NCI-H510A (cell line): Measurements from ENCODE around the gene MAN1A1.

Source experiments
- DNase-seq: peaks from one replicate; lab custom pipeline; 2025; lab: John Stamatoyannopoulos, UW

Gene MAN1A1

DNA sequence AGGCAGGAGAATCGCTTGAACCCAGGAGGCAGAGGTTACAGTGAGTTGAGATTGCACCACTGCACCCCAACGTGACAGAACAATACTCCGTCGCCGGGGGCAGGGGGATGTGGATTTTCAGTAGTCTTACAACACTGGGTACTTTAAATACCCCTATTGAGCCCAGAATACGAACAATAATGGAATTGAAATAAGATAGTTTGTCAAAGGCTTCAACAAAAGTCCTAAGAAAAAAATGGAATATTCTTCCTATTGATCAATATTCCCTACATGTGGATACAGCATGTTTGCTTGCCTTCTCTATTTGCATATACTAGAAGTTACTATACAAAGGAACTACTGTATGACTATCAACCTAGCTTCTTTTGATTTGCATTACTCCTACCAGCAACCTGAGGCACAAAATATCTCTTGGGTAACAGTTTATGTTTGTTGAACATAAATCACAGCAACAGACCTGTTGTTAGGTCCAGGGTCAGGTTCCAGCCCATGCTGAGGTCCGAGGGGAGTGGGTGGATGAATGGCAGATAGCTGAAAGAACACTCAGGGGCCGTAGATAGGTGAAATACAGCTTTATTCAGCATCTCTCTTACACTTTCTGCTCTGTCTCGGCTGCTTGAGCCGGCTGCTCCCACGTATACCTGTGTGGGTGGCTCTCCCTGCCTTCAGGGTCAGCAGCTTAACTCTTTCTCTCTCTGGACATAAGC is 23.8 kb downstream of the MAN1A1 start:
- no peak for DNase-seq

DNA sequence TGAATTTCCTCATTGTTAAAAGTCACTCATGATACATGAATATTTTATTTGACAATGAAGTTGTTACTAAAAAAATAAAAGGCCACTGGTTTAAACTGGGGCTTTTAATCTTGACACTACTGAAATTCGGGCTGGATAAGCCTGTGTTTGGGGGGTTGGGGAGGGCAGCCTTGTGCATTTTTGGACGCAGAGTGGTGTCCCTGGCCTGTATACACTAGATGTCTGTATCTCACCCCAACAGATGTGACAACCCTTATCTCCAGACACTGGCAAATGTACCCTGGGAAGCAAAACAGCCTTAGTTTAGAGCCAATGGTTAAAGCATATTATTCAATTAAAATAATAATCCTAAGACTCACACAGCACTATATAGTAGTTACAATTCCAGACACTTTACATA is 24.8 kb downstream of the MAN1A1 start:
- no peak for DNase-seq

DNA sequence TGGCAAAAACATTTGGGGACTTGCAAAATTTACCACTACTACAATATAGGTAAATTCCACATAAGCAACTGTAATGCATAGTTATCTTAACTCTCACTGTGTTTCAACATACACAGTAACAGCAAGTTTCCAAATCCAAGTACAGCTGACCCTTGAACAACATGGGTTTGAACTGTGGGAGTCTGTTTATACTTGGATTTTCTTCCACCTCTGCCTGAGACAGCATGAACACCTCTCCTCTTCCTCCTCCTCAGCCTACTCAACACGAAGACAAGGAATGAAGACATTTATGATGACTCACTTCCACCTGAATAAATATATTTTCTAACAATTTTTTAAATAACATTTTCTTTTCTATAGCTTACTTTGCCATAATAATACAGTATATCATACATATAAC is 25.6 kb downstream of the MAN1A1 start:
- no peak for DNase-seq

DNA sequence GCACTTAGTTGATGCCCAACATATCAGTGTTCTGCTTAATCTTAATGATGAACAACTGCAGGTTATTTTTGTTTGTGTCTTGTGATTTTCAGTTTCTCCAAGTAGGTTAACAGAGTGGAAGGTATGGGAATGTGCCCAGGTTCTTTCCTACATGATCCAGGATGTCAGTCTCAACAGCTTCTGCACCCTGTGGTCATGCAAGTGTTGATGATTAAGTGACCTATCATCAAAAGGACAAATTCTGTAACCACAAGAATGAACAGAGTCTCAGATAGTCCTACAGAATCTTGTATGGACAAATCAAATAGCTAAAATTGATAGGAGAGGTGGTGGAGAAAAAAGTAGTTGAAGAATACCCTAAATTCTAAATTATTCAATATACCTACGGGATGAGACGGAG is 26.1 kb downstream of the MAN1A1 start:
- DNase-seq: no peak

DNA sequence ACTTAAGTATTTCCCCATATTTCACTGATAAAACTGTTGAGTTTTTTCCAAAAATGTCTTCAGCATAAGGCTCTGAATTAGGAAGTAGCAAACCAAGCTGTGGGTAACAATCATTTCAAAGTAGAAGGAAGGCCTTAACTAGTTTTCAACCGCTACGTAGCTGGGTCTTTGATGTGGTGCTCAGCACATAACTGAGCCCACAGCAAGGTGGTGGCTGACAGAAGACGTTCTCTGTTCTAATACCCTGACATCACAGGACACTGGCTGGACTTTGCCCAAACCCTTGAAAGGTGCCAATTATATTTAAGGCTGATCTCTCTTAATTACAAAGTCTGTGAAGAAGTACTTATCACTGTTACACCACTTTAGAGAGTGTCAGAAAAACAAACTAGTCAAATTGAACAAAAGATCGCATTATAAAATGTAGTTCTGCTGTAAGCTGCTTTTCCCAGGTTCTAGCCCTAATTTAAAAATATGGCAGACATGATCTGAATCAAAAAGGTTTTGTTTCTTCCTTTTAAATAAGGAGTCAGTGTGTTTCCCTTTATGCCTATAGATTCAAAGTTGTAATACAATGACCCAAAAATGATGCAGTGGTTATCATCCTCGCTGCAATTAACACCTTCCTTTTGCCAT is 26.7 kb downstream of the MAN1A1 start:
- no peak for DNase-seq

DNA sequence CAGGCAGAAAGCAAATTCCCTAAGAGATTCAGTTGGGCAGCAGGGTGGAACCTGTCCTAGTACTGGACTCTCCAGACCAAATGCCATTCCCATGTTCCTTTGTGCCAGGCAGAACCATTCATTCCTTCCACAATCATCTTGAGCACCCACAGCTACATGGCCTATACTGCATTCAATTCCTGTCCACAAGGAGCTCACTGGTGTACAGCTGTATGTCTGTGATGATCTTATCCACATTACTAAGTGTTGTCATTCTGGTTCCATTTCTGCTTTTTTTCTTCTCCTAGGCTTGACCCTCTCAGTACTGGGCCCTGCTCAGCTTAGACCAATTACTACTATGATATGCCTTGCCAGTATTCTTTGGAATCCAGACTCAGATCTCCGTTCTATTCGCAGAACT is 27.5 kb downstream of the MAN1A1 start:
- no peak for DNase-seq

DNA sequence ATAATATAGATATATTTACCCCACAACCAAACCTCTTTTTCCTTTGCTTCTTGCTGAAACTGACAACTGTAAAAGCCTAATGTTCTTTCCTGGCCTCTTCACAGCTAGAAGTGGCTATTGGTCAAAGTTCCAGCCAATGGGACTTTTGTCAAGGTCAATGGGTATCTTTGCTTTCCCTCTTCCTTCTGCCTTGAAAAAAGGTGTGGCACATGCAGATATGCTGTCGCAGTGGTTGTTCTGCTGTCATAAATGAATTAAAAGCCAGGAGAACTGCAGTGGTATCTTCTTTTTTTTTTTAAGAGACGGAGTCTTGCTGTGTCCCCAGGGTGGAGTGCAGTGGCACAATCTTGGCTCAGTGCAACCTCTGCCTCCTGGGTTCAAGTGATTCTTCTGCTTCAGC is 29.9 kb downstream of the MAN1A1 start:
- no peak for DNase-seq

DNA sequence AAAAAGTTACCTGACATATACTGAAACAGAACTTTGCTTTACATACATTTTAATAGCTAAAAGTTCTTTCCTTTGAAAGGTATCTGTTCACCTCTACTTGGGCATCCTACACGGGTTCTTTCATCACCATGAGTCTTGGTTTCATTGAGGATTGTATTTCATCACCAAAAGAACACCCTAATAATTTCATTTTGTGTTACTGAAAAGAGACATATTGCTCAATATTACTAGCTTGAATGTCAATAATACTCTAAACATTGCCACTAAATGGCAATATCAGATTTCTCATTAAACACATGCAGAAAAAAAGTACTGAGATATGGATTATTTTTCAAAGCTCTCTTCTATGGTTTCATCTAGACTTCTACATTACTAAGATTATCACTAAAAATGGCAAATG is 30.8 kb downstream of the MAN1A1 start:
- no peak for DNase-seq

DNA sequence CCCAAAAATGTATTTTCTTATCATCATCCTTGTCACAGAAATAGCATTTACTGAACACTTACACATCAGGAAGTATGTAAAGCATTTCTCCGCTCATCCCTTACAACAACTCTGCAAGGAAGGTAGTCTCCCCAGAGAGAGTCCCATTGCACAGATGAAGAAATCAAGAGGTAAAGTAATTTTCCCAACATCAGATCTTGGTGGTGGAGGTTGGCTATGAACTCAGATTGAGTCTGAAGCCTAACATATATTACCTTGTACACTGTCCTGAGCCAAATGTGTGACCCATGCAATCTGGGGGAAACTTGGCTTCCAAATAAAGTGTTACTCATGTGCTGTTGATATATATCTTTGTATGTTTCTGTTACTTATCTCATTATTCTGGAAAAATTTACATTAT is 31.4 kb downstream of the MAN1A1 start:
- no peak for DNase-seq

DNA sequence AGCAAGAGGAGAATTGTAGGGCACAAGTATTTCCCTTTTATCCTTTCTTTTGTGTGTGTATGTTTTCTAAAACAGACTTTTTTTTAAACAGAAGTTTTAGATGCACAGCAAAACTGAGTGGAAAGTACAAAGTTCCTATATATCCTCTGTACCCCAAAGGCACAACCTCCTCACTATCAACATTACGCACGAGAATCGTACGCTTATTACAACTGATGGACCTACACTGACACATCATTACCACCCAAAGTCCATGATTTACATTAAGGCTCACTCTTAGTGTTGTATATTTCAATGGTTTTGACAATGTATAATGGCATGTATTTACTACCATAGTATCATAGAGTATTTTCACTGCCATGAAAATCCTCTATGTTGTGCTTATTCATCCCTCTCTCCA is 32.6 kb downstream of the MAN1A1 start:
- no peak for DNase-seq

DNA sequence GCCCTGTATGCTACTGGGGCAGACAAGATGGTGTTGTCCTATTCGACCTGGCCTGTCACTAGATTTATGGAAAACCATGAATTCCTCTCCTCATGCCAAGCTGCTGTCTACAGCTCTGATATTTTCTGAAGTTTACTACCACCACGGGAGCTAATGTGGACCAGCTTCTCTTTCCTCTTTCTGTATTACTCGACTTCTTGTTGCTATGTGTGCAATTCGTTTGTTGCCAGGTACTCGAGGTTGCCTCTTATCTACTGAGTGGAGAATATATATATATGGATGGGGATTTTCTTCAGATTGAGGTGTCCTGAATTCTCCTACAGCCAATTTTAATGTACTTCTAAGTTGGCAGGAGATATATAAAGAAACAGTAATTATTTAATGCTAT is 34.7 kb downstream of the MAN1A1 start:
- DNase-seq: no peak

DNA sequence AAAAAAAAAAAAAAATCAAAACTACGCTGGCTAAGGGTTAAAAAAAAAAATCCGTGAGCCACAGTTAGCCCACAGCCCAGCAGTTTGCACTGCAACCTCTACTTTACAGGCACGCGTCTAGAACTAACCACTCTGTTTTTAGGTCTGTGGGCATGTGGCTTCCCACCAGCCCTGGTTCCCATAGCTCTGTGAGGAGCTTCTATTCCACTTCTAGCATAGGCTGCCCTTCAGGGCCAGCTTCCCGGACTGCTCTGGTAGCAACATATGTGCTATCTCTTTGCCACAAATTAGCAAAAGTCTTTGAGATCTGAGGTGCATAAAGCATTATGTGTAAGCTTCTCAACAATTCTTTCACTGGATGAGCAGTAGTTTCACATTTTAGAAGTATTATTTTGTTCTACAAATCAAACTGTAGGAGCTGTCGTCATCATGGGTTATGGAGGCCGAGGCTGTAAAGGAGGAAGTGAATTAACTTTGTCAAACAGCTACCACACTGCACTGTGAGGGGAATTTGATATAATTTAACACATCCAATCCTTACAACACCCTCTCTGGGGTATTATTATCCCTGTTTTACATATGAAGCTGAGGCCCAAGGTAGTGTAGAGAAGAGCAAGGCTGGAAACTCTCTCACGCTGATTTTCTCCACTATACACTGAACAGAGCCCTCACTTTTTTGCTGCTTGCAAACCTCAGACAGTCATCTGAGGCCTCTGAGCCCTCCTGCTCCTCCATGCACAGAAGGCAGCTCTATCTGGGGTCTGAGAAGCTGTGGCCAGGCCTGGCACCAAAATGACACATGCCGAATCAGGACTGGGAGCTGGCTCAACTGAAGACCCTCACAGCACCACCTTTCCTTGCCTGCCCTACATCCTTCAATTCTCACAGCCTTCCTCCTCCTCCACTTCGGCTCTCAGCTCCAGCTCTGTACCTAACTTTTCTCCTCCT is 35.4 kb downstream of the MAN1A1 start:
- no peak for DNase-seq

DNA sequence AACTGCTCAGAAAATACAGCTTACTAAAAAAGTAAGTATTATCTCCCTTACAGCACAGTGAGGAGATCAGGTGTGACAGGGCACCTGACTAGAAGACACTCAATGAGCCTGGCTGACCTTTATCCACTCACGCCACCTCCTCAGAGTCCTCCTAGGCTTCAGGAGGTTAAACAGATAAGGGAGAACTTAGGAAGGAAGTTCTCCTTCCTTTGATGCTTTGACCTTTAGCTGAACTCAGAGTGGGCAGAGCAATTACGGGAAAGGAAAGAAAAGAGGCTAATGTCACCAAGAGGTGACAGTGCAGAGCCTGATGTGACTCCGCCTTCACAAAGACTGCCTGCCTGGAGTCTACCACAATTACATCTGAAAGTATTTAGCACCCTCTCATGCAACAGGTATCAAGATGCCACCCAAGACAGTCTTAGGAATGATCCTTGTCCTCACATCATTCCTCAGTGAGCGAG is 36.7 kb downstream of the MAN1A1 start:
- DNase-seq: no peak

DNA sequence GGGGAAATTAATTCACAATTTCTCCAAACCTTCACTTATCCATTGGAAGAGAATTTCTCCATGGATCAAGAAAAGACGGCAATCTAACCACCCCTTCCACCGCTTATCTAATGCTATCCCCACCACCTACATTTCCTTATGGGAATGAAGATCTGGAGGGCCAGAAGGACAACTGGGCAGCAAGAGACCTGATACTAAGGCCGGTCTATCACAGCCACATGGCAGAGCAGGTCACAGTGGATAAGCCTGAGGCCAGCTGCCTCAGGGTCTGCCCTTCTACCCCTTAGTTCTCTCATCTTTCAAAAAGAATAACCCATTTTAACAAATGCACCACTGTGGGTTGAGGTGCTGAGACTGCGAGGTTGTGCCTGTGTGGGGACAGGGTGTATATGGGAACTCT is 37.1 kb downstream of the MAN1A1 start:
- DNase-seq: no peak

DNA sequence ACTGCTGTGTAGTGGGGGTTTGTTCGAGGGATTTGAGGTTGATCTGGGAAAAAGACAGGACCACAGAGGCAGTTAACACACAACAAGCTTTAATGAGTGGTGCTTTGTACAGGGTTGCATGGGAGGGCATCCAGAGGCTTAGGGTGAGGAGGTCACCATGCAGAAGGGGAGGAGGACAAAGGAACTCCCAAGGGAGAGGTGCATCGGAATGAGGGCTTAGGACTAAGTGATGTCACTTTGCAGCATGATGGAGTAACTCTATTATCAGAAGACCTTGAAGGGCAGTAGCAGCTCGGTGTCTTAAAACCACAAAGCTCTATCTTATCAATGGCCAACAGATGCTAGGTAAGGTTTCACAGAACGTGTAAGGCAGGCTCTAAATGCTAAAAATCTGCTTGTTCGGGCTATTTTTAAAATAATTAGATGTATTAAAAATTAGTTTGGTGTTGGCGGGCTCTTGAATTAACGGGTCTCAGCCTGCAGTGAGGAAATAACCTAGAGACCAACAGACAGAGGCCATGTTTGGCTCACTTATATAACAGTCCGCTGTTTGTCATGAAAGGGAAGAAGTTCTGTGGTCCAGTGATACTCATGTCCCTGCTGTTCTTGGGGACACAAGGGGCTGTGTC is 37.9 kb downstream of the MAN1A1 start:
- DNase-seq: no peak

DNA sequence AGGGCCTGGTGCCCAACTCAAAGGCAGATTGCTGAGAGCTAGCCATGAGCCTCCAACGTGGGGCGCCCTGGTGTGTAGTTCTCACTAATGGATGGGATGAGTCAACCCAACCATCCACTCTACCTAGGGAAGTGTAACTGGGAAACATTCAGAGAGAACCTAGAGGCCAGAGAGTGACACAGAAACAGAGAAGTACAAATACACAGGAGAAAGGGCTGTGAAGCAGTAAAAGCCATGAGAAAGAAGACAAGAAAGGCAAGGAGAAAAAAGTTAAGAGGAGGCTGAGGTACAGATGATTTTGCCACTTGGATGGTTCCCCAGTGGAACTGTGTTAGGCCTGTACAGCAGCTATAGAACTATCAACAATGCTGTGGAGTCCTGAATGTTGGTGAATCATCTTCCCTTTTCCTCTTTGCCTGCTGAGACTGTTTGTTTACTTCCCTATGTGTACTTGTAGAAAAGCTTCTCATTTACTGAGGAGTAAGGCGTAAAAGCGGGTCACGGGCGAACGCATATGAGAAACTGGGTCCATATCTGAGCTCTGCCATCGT is 39.0 kb downstream of the MAN1A1 start:
- DNase-seq: no peak

DNA sequence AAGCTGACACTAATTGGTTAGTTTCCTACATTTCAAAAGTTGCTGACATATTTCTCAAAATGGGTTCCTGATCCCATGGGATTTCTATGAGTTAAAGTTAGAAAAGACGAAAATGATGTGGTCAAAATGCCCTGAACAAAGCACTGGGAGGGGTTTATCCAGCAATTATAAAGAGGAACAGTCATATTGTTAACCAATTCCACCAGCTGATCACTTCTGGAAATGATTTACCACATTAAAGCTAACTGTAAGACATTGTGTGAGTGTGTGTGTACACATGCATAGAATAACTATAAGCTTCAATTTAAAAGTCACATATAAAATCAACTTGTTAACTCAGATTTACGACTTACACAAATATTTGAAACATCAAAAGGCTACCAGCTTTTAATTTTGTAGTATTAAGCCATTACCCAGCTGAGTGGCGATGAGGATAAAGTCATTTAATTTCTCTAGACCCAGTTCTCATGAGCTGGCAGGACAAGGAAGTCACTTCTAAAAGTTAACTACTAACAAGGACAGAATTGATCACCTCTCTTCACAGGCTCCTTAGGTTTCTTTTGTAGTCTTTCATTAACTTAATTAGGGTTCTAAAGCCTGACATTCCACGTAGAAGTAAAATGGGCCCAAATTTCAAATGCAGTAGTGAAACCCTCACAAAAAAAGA is 40.4 kb downstream of the MAN1A1 start:
- no peak for DNase-seq

DNA sequence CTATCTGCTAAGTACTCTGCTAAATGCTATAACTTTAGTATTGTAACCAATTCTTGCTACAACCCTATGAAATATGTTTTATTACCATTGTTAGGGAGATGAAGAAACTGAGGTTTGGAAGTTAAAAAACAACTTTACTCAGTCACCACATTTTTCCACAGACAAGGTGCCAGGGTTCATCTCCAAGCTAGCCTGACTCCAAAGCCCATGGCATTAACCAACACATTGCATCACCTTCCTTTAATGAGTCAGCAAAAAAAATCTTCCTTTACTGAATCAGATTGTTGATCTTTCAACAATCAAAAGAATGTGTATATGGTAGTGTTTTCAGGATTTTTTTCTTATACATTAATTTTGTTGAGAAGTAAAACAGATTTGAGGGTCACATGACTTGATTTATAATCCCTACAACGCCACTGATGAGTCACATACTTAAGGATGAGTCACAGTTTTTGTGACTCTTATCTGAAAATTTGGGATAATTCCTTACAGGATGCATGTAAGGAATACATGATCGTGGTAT is 41.5 kb downstream of the MAN1A1 start:
- no peak for DNase-seq

DNA sequence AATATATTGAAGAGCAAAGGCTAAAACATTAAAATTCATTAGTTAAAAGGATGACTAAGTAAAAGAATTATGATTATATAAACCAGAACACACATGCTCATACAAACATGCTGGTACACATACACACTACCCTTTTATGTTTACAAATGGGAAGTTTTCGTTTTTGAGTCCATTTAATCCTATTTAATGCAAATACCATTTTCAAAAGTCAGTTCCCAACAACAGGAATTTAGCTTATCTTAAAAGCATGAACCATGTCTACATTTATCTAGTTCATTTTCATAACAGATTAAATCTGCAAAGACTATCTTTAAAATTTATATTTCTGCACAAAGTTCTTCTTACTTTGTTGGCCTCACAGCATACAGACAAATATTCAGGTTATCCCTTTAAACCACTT is 42.5 kb downstream of the MAN1A1 start:
- DNase-seq: no peak

DNA sequence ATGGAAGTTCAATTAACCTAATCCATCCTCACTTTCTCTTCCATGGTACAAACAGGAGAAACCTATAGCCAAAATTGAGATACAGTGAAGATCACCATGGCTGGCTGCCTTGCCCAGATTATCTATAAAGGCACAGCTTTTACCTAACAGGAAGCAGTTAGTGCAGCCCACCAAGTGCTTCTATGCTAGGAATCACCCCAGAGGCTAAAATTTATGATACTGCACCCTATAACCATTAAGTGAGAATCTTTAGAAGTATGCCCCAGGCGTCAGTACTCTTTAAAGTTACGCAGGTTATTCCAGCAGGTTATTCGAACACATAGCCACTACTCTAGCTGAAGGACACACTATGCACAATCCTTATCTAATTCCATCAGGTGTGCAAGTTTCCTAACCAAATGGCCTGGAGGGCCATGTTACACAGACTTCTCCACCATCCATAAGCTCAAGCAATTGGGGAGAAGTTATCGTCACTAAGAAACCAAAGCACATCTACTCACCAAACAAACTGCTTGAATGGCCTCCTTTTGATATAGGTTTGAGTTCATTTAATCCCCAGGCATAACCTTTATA is 43.1 kb downstream of the MAN1A1 start:
- no peak for DNase-seq
